ENCODE results near the gene MID1IP1. TPM values are rescaled to one million over a fixed set of nuclear protein-coding genes. Genes with fewer than 3 reads are reported as not detected.

Gene MID1IP1
- total and polyA plus RNA-seq, 2 of the 8 experiments (the other 6 are each of a cell fraction or from before 2014, with no cell fraction given), result 118 to 128 TPM

DNA sequence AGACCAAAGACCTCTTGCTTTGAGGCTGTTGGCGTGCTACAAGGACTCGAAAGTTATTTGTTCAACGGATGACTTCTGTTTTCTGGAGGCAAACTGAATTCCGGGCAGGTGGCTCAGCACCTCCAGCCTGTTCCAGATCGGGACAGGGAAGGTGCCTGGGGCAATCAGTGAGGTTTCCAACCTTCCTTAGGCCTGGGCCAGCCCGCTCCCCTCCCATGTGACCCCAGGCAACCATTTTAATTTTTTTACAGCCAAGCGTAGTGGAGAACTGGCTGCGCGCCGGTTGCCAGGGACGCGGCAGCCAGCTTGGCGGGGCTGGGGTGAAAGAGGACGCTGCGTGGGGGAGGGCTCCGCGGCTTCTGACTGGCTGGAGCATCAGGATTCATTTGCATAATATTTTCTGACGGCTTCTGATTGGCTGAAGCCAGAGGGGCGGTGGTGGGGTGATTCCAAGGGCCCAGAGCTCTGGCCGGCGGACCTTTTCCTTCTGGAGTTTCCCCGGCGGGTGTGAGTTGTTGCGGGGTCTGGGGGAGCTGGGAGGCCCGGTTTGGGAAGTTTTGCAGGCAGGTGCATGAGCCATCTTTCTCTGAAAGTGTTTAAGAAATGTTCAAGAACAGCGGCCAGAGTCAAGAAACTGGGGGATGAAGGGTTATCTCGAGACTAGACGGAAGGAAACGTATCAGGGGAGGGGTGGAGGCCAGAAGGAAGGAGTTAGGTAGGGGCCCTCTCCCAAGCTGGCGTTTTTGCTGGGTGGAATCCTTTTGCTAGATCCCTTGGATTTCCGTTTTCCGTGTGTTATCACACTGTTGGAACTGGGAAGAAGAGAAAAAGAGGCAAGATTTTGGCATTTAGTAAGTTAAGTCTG, at the start of gene MID1IP1 (continued):
- TF ChIP-seq CHD7 (IDR thresholded peaks at IDR 0.05; ENCODE audit: insufficient replicate concordance, low read length), result no peak
- no peak for TF ChIP-seq CTBP2 (IDR thresholded peaks at IDR 0.05; ENCODE audit: borderline replicate concordance, insufficient read depth, insufficient read length, low read length)
- TF ChIP-seq HDAC2 (IDR thresholded peaks at IDR 0.05; ENCODE audit: borderline replicate concordance in 1 of 2, low read depth in 2 of 2, low read length in 2 of 2), result no peak
- TF ChIP-seq SAP30 (IDR thresholded peaks at IDR 0.05; ENCODE audit: insufficient read depth, insufficient replicate concordance, low read length), result no peak
- no peak for TF ChIP-seq RBBP5 (IDR thresholded peaks at IDR 0.05; ENCODE audit: borderline replicate concordance, low read depth, low read length)
- TF ChIP-seq SIRT6 (IDR thresholded peaks at IDR 0.05; ENCODE audit: low read length), result no peak
- no peak for TF ChIP-seq NANOG (IDR thresholded peaks at IDR 0.05; ENCODE audit: insufficient read depth, low read depth, low read length, poor library complexity, severe bottlenecking)
